ENCODE results near the gene GLCE.
"Not testable (repeated sequence)": the region's sequence is repeated elsewhere in the genome, so short reads cannot be mapped to it uniquely, and the experiment has no call there.

GLCE gene

GRCh38 chr15:69153046-69153445 is 7.4 kb upstream of the GLCE start:
- peaks cover 0 to 5% (median 0%) of the 10 kb centered on the region in 10 experiments; a peak in 1 of 20 replicates for H3K4me1 ChIP-seq
- H3K36me3 ChIP-seq: no peaks in the 10 kb centered on the region
- no peak overlapping the region for H3K4me3 ChIP-seq
- no peak overlapping the region for H3K4me2 ChIP-seq
- H3K9me3 ChIP-seq (replicated peaks in 1 of 11): no peaks in the 10 kb centered on the region
- H4K20me1 ChIP-seq: no peaks in the 10 kb centered on the region
- TF ChIP-seq Cebpa-rat (IDR thresholded peaks at IDR 0.05): no peak
- H3K9ac ChIP-seq: no peak overlapping the region
- no peaks in the 10 kb centered on the region for H3K27me3 ChIP-seq
- H3K27ac ChIP-seq: no peak overlapping the region

- H3K9me3 ChIP-seq (replicated peaks in 1 of 11); H3K4me1 ChIP-seq; H3K4me3 ChIP-seq; H3K27me3 ChIP-seq; H3K4me2 ChIP-seq; H3K27ac ChIP-seq; H3K36me3 ChIP-seq; H4K20me1 ChIP-seq; H3K9ac ChIP-seq: not testable (repeated sequence)
These were observed 6.8 kb upstream of the GLCE start for GRCh38 chr15:69153587-69153986.

- TF ChIP-seq Cebpa-rat (IDR thresholded peaks at IDR 0.05): no peak
- Histone ChIP-seq H3K27me3 (no peaks in the 10 kb centered on the region), H4K20me1 (no peaks in the 10 kb centered on the region), H3K4me2 (no peak overlapping the region), H3K4me3 (no peak overlapping the region), H3K27ac (no peak overlapping the region), H3K9me3 (replicated peaks in 1 of 11) (no peaks in the 10 kb centered on the region), H3K36me3 (no peaks in the 10 kb centered on the region), H3K9ac (no peak overlapping the region), H3K4me1 (peaks cover 0 to 5% (median 0%) of the 10 kb centered on the region in 10 experiments; a peak in 1 of 20 replicates)
These were observed 6.4 kb upstream of the GLCE start for GRCh38 chr15:69154078-69154477.

GRCh38 chr15:69154684-69155083 is 5.8 kb upstream of the GLCE start:
- Histone ChIP-seq H3K4me3 (no peak overlapping the region), H3K27ac (no peak overlapping the region), H4K20me1 (no peaks in the 10 kb centered on the region), H3K27me3 (no peaks in the 10 kb centered on the region), H3K4me1 (peaks cover 0 to 5% (median 0%) of the 10 kb centered on the region in 10 experiments; a peak in 2 of 20 replicates), H3K9ac (no peak overlapping the region), H3K4me2 (0 out of 22 replicates have a peak overlapping the region, but pooled peaks of 2 of the 11 experiments have one; percentile 9 to 13), H3K9me3 (replicated peaks in 1 of 11) (no peaks in the 10 kb centered on the region), H3K36me3 (no peaks in the 10 kb centered on the region)
- no peak for TF ChIP-seq Cebpa-rat (IDR thresholded peaks at IDR 0.05)

- H3K4me2 ChIP-seq: no peak overlapping the region
- H3K4me1 ChIP-seq: peaks cover 2 to 11% (median 8%) of the 10 kb centered on the region in 10 experiments; a peak in 14 of 20 replicates
- no peaks in the 10 kb centered on the region for H3K36me3 ChIP-seq
- H3K9me3 ChIP-seq (replicated peaks in 1 of 11): no peaks in the 10 kb centered on the region
- no peak overlapping the region for H3K27ac ChIP-seq
- H3K9ac ChIP-seq: no peak overlapping the region
- H3K4me3 ChIP-seq: no peak overlapping the region
- no peaks in the 10 kb centered on the region; a peak in 3 of 22 replicates for H3K27me3 ChIP-seq
- no peak for TF ChIP-seq Cebpa-rat (IDR thresholded peaks at IDR 0.05)
- H4K20me1 ChIP-seq: peaks cover 0 to 8% (median 3%) of the 10 kb centered on the region in 11 experiments; a peak in 11 of 22 replicates
These were observed 3.6 kb upstream of the GLCE start for GRCh38 chr15:69156736-69157381.

- no peak overlapping the region for H3K4me3 ChIP-seq
- no peaks in the 10 kb centered on the region for H3K36me3 ChIP-seq
- no peak overlapping the region for H3K27ac ChIP-seq
- H3K27me3 ChIP-seq: no peaks in the 10 kb centered on the region; a peak in 6 of 22 replicates
- H4K20me1 ChIP-seq: peaks cover 0 to 23% (median 14%) of the 10 kb centered on the region in 11 experiments; a peak in 12 of 22 replicates
- no peaks in the 10 kb centered on the region for H3K9me3 ChIP-seq (replicated peaks in 1 of 11)
- no peak overlapping the region for H3K4me2 ChIP-seq
- H3K9ac ChIP-seq: no peak overlapping the region
- H3K4me1 ChIP-seq: peaks cover 6 to 15% (median 11%) of the 10 kb centered on the region in 10 experiments; a peak in 14 of 20 replicates
- no peak for TF ChIP-seq Cebpa-rat (IDR thresholded peaks at IDR 0.05)
These were observed 2.1 kb upstream of the GLCE start for GRCh38 chr15:69158201-69158842.

- Histone ChIP-seq H3K9me3 (replicated peaks in 1 of 11) (no peaks in the 10 kb centered on the region), H4K20me1 (peaks cover 0 to 25% (median 14%) of the 10 kb centered on the region in 11 experiments; a peak in 12 of 22 replicates), H3K27me3 (no peaks in the 10 kb centered on the region; a peak in 6 of 22 replicates), H3K36me3 (no peaks in the 10 kb centered on the region), H3K9ac (no peak overlapping the region), H3K4me2 (no peak overlapping the region), H3K27ac (no peak overlapping the region), H3K4me1 (peaks cover 6 to 15% (median 11%) of the 10 kb centered on the region in 10 experiments; a peak in 14 of 20 replicates), H3K4me3 (no peak overlapping the region)
- no peak for TF ChIP-seq Cebpa-rat (IDR thresholded peaks at IDR 0.05)
These were observed 1.6 kb upstream of the GLCE start for GRCh38 chr15:69158843-69159240.

- no peaks in the 10 kb centered on the region for H3K9me3 ChIP-seq (replicated peaks in 1 of 11)
- no peaks in the 10 kb centered on the region; a peak in 6 of 22 replicates for H3K27me3 ChIP-seq
- peak overlapping the region; percentile 84 to 97 (median 90) for H3K4me3 ChIP-seq
- H3K4me1 ChIP-seq: peaks cover 6 to 15% (median 10%) of the 10 kb centered on the region in 10 experiments; a peak in 14 of 20 replicates
- H3K4me2 ChIP-seq: peak overlapping the region; percentile 69 to 97 (median 93)
- TF ChIP-seq Cebpa-rat (IDR thresholded peaks at IDR 0.05): no peak
- H3K27ac ChIP-seq: no peak overlapping the region
- peaks cover 0 to 26% (median 14%) of the 10 kb centered on the region in 11 experiments; a peak in 12 of 22 replicates for H4K20me1 ChIP-seq
- H3K9ac ChIP-seq: peak overlapping the region in 10 of 11 experiments; percentile 85 to 93 (median 90); a peak in 18 of 22 replicates
- no peaks in the 10 kb centered on the region for H3K36me3 ChIP-seq
These were observed 662 bp upstream of the GLCE start for GRCh38 chr15:69159805-69160140.

GRCh38 chr15:69161079-69161877 is 843 bp downstream of the GLCE start:
- Histone ChIP-seq H3K36me3 (no peaks in the 10 kb centered on the region), H3K9ac (peak overlapping the region; percentile 85 to 95 (median 90)), H3K4me3 (peak overlapping the region; percentile 84 to 97 (median 90)), H4K20me1 (peaks cover 0 to 38% (median 14%) of the 10 kb centered on the region in 11 experiments; a peak in 12 of 22 replicates), H3K4me1 (peaks cover 6 to 15% (median 9%) of the 10 kb centered on the region in 10 experiments; a peak in 14 of 20 replicates), H3K9me3 (replicated peaks in 1 of 11) (no peaks in the 10 kb centered on the region), H3K27me3 (no peaks in the 10 kb centered on the region; a peak in 6 of 22 replicates), H3K27ac (peak overlapping the region; percentile 77 to 87 (median 80)), H3K4me2 (peak overlapping the region; percentile 73 to 98 (median 94))
- no peak for TF ChIP-seq Cebpa-rat (IDR thresholded peaks at IDR 0.05)

Data from BLaER1 treated with 17β-estradiol and CSF1 and Interleukin-3, amounts not matched to agents 10 nM and 100 nM (cell line).